ENCODE results near the gene MISP3.

MISP3 gene

DNA sequence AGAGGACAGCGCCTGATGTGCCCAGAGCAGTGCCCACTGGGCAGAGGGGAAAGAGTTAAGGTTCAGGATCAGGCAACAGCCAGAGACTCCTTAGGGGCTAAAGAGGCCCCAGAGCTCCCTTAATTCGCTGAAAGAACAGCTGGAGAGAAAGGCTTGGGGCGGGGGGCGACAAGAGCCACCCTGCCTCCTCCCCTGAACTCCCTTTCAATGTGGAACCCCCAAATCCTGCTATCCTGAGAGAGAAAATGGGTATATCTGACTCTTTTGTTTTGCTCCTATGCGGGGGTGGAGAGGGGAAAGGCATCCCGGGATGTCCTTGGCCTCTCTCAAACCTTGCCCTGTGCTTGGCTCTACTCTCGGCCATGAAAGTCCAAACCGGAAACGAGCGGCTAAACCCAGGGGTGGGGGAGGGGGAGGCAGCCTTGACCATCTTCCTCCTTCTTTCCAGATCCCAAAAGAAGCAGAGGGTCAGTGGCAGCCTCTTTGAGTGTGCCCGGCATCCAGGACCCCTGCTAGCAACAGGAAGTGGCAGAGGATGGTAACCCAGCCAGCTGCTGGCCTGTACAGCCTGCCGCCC lies 40.3 kb downstream of the MISP3 start:
- DNase-seq (ENCODE audit: low read depth), result no peak
- TF ChIP-seq, protein P1, sequence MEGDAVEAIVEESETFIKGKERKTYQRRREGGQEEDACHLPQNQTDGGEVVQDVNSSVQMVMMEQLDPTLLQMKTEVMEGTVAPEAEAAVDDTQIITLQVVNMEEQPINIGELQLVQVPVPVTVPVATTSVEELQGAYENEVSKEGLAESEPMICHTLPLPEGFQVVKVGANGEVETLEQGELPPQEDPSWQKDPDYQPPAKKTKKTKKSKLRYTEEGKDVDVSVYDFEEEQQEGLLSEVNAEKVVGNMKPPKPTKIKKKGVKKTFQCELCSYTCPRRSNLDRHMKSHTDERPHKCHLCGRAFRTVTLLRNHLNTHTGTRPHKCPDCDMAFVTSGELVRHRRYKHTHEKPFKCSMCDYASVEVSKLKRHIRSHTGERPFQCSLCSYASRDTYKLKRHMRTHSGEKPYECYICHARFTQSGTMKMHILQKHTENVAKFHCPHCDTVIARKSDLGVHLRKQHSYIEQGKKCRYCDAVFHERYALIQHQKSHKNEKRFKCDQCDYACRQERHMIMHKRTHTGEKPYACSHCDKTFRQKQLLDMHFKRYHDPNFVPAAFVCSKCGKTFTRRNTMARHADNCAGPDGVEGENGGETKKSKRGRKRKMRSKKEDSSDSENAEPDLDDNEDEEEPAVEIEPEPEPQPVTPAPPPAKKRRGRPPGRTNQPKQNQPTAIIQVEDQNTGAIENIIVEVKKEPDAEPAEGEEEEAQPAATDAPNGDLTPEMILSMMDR (IDR thresholded peaks at IDR 0.05; ENCODE audit: insufficient read depth, low read depth, low read length, missing control alignments), result no peak
- no peak overlapping the region for H3K4me3 ChIP-seq (ENCODE audit: low read depth, low read length)

DNA sequence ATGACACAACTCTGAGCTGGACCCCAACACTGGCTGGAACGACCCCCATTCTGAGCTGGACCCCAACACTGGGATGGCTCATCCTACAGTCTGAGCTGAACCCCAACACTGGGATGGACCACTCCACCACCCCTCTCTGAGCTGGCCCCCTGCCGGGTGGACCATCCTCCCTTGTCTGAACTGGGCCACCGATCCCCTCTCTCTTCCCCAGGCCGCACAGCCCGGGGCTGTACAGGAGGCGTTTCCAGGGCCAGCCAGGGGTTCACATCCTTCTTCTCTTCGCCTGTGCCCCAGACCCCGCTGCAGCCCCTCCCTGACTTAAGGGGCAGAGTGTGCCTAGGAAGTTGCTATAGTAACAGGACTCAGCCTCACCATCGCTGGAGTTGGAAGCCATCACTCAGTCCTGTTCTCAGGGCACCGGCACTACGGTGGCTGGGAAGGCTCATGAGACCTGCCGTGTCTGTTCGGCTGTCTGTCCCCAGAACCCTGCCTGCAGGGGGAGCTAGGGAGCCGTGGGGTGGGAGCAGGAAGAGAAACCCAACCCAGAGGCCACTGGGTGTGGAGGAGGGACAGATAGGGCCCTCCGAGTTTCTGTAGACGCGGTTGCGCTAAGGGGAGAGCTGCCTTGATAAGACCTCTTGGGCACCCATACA lies 41.3 kb downstream of the MISP3 start:
- DNase-seq (ENCODE audit: low read depth), result peak; percentile 41
- no peak overlapping the region for H3K4me3 ChIP-seq (ENCODE audit: low read depth, low read length)
- TF ChIP-seq, protein P1 (IDR thresholded peaks at IDR 0.05; ENCODE audit: insufficient read depth, low read depth, low read length, missing control alignments), result peak; percentile 36

DNA sequence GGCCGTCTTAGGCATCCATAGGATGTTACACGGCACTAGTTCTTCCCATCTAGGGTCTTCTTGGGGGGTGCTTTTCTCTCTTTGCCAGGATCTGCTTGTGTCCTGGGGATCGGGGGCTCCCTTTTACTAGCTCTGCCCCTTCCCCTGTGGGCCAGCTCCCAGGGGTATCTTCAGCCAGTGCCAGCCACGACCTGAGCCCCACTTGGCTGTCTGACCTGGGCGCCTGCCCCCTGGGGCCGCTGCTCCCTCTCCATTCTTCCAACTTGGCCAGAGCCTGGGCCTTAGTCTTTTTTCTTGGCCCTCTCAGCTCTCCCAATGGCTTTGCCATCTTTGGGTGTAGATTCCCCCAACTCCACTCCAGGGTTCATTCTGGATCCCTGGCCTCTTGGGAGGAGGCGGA lies 41.9 kb downstream of the MISP3 start:
- no peak overlapping the region for H3K4me3 ChIP-seq (ENCODE audit: low read depth, low read length)
- no peak for DNase-seq (ENCODE audit: low read depth)
- TF ChIP-seq, protein P1 (IDR thresholded peaks at IDR 0.05; ENCODE audit: insufficient read depth, low read depth, low read length, missing control alignments), result no peak

DNA sequence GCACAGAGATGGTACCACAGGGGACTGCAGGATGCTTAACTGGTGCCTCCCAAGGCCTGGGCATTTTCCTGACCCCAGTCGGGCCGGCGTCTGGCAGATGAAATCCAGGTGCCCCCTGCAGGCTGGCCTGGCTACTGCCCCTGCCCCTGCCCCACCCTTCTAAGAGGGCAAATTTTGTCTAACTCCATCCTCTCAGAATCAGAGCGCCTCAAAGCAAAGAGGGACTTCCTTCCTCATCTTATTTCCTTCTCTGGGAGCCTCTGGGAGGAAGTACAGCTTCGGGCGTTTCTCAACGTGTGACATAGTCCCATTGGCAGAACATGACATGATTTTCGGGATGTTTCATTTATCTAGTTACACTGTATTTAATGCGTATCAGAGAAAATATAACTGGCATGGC lies 42.3 kb downstream of the MISP3 start:
- peak; percentile 58 for DNase-seq (ENCODE audit: low read depth)
- H3K4me3 ChIP-seq (ENCODE audit: low read depth, low read length), result no peak overlapping the region
- TF ChIP-seq, protein P1 (IDR thresholded peaks at IDR 0.05; ENCODE audit: insufficient read depth, low read depth, low read length, missing control alignments), result peak; percentile 61

DNA sequence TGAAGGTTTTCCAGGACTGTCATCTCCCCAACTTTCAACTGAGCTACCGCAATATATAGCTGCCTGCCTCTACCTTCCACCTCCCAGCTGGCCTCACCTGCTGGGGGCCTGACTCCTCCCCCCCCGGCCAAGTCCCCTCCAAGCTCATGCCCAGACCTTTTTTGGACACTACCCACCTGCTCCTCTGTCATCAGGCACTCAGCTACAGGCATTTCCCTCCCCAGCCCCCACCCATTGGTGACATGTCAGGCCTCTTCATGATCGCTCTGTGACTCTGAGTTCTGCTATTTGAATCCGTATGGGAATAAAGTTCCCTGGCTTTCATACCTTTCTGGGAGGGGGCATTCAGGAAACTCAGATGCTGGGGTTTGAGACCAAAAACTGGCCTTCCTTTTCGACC lies 43.2 kb downstream of the MISP3 start:
- TF ChIP-seq, protein P1 (IDR thresholded peaks at IDR 0.05; ENCODE audit: insufficient read depth, low read depth, low read length, missing control alignments), result no peak
- H3K4me3 ChIP-seq (ENCODE audit: low read depth, low read length), result no peak overlapping the region
- no peak for DNase-seq (ENCODE audit: low read depth)

DNA sequence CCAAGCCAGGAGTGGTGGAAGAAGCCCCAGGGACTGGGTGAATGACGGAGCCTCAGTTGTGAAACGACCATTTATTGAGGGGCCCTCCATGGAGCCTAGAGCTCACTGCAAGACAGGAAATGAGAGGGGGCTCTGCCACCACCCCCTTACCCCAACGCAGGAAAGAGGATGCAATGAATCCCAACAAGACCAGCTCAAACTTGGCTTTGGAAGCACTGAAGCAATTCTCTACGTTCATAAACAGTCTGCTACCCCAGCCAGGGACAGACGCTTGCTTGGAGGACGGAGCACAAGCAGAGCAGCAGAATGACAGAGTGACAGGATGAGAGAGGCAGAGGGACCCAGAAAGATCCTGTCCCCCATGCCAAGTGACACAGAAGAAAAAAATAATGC lies 43.9 kb downstream of the MISP3 start:
- TF ChIP-seq, protein P1 (IDR thresholded peaks at IDR 0.05; ENCODE audit: insufficient read depth, low read depth, low read length, missing control alignments), result no peak
- no peak for DNase-seq (ENCODE audit: low read depth)
- H3K4me3 ChIP-seq (ENCODE audit: low read depth, low read length), result peak overlapping the region; percentile 69
